HTERT RPE-1 (cell line): ENCODE data around the gene TXNDC15.

Source experiments
- in situ Hi-C: fragments of 300-500 bp; cut with MboI; formaldehyde crosslinking; loops from 4 replicates; pipeline ENCODE4 v1.14.3; 2020; ENCODE audit warnings: low sequenced_read_pairs

TXNDC15 gene

DNA sequence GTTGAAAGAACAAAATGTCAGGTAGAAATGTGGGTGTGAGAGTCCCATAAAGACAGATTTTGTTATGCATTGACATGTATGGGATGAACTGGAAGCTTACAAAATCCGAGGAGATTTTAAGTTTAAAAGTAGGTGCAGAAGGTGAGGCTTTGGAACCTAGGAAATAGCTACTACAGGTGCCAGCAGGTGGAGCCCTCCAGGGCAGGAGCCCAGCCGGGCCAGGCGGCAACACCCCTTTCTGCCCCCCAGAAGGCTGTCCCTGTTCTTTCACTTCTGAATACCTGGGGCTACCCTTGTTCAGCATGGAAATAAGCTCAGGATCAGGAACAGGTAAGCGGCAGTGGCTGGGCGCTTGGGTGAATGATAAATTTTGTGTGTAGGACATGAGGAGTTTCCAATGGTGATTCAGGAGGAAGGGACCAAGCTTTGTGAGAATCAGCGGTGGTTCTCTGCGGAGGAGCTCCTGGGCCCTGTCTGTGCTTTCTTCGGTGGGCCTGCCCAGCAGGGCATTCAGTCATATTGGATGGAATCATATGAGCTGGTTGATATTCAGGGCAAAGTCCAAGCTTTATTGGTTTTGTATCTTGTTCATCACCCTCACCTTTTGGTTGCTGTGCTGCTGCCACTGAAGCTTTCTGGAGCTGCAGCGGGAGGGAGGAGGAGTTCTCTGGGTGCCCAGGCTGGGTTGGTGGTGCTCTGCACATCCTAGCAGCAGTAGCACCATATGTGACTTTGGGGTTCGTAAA lies 43.1 kb downstream of the TXNDC15 start:
- in situ Hi-C loops, result no loop called here

- in situ Hi-C loops, result no loop called here
Measured at GRCh38 chr5:134918861-134919260, 44.7 kb downstream of the TXNDC15 start.

DNA sequence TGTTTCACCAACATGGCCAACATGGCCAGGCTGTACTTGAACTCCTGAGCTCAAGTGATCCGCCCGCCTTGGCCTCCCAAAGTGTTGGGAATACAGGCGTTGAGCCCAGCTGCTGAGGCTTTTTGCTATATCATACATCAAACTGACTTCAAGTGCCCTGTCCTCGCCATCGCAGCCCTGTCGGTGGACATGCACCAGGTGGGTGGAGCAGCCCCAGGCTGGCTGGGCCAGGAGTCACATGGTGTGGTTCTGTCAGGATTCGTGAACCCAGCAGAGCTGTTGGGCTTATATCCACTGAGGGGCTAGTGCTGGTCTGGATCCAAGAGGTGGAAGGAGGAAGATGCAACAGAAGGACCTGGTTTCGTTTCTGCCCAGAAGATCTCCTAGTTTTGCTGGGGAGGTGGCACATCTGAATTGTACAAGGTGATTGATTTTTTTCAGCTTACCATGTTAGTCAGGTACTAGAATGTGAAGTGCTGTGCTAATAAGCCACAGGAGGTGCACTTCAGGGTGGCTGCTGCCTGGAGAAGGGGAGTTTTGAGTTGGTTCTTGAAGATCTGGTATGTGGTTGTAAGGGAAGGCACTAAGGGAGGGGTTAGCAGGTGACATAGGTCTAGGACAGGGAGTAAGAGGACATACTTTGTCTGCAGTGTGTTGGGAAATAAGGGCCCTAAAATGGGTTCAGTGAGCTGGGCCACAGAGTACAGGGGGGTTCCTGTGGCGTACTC lies 46.8 kb downstream of the TXNDC15 start:
- in situ Hi-C loops, result no loop called here

- in situ Hi-C loops, result no loop called here
Measured at GRCh38 chr5:134932508-134932907, 58.3 kb downstream of the TXNDC15 start.

DNA sequence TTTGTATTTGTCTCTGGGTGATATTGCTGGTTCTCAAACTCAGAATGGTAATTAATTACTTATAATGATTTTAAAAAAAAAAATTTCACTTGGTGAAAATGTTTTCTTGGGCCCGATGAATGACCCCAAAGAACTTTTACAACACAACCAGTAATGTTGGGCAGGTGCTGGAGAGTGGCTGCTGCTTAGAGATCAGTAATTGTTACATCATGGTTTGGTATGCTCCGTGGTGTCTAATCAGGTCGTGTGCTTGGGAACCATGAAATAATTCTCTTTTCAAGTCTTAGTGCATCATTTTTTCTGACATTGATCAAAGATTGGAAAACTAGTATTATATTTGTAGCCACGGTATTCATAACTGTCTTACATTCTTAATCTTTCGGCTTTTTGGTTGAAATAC lies 60.0 kb downstream of the TXNDC15 start:
- in situ Hi-C loops, result no loop called here

DNA sequence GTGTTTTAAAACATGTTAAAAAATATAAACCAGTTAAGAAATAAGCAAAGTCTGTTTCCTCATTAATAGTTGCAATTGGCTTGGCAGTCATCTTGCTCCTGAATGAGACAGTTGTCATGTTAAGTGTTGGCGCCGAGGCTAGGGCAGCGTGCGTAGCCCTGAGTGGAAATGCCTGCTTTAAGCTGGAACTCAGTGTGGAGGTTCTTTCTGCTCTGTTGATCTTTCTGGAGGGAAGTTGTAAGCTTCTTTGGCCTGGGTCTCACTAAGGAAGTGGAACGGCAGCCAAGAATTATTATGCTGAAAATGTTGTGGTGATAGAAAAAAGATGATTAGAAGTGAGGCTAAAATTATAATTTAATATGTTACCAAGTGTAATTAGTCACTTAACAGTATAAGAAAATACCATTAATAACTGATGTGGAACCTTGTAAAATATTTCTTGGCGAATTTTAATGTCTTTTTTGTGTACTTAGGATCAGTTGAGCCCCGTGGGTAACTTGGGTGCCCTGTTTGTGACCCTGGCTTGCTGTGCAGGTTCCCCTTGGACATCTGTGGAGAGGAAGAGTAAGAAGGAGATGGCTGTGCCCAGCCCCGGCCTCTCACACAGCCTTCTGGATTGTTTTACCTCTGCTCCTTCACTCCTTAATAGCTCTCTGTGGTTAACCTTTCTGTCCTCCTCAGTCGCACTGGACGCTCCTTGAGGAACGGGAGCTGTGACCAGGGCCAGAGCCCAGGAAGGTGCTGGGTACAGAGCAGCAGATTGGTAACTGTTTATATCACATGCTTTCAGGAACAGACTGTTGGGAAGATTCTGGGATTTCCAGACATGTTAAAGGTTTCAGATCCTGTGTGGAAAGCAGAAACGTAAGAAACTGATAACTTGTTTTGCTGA lies 61.8 kb downstream of the TXNDC15 start:
- in situ Hi-C loops, result no loop called here

GRCh38 chr5:134937526-134937925 lies 63.4 kb downstream of the TXNDC15 start:
- in situ Hi-C loops, result no loop called here

GRCh38 chr5:134938030-134938429 lies 63.9 kb downstream of the TXNDC15 start:
- in situ Hi-C loops, result no loop called here

DNA sequence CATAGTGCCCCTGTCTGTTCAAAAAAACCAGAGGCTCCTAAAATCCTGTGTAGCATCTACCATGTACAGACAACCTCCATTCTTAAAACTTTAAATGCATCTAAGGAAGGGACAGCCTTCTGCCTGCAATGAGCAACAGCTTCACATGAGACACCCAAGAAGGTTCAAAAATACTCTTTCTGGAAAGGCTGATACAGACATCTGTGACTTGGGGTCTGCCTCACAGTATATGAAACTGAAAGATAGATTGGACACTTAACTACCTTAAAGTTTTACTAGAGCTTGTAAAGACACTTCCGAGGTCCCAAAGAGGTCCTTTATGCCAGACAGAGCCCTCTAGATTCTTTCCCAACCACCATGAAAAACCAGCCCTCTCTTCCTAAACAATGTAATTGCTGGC lies 65.3 kb downstream of the TXNDC15 start:
- in situ Hi-C loops, result no loop called here

- in situ Hi-C loops, result no loop called here
Measured at GRCh38 chr5:134943547-134943946, 69.4 kb downstream of the TXNDC15 start.

DNA sequence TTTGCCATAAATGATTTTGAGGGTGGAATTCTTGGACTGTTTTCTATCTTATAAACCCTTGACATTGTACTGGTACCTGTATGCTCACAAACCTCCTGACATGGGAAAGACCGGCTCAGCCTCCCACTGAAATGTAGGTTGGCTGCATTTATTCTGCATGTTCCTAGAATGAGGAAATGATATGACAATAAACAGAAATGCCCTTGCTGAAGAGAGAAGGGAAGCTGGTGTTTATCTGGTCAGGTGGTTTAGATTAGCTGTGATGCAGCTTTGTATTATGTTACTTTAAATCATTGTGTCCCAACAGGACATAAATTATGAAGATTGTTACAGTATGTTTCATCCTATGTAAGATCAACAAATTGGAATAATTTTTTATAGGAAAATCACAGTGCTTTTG lies 70.5 kb downstream of the TXNDC15 start:
- in situ Hi-C loops, result no loop called here

- in situ Hi-C loops, result no loop called here
Measured at GRCh38 chr5:134945041-134945440, 70.9 kb downstream of the TXNDC15 start.

- in situ Hi-C loops, result no loop called here
Measured at GRCh38 chr5:134948911-134949310, 74.7 kb downstream of the TXNDC15 start.

- in situ Hi-C loops, result no loop called here
Measured at GRCh38 chr5:134949316-134949715, 75.1 kb downstream of the TXNDC15 start.
